Chondrocyte (in vitro differentiated cells): Measurements from ENCODE around the gene SYCP3. TPM values are rescaled to one million over a fixed set of nuclear protein-coding genes. Genes with fewer than 3 reads are reported as not detected.

ENCODE experiments used
- DNase-seq: peaks from one replicate; pipeline ENCODE4 v3.0.0; 2021; ENCODE audit warnings: mixed read lengths, low spot score
- H3K27ac Mint-ChIP-seq: one replicate; pipeline ENCODE4 v1.8.0; 2021; ENCODE audit warnings: mild to moderate bottlenecking, moderate library complexity, mixed read lengths; ENCODE audit not compliant: unreplicated experiment
- H3K27me3 Mint-ChIP-seq: 2 replicates; pipeline ENCODE4 v1.8.0; 2021; ENCODE audit warnings: low read depth, mixed read lengths
- H3K36me3 Mint-ChIP-seq: 2 replicates; pipeline ENCODE4 v1.8.0; 2021; ENCODE audit warnings: low read depth, mixed read lengths
- H3K4me1 Mint-ChIP-seq: 2 replicates; pipeline ENCODE4 v1.8.0; 2021; ENCODE audit warnings: low read depth, mild to moderate bottlenecking, mixed read lengths
- H3K4me3 Mint-ChIP-seq: one replicate; pipeline ENCODE4 v1.8.0; 2021; ENCODE audit warnings: mild to moderate bottlenecking, moderate library complexity, mixed read lengths; ENCODE audit not compliant: unreplicated experiment
- H3K9me3 Mint-ChIP-seq: 2 replicates; pipeline ENCODE4 v1.8.0; 2021; ENCODE audit warnings: low read depth, mixed read lengths
- total RNA-seq: library from RNA; stranded (reverse); gene quantifications from 3 replicates; pipeline ENCODE4 v1.2.1, GENCODE V29; 2021
- TF ChIP-seq, protein P1 (sequence below): fragments of 200-600 bp; sonication (generic); IDR thresholded peaks from 2 replicates; pipeline ENCODE4 v1.5.0; 2021; ENCODE audit warnings: antibody characterized with exemption, mild to moderate bottlenecking, moderate library complexity

The SYCP3 gene
- total RNA-seq, 1 donor from 2014 or later = 0.05 TPM

DNA sequence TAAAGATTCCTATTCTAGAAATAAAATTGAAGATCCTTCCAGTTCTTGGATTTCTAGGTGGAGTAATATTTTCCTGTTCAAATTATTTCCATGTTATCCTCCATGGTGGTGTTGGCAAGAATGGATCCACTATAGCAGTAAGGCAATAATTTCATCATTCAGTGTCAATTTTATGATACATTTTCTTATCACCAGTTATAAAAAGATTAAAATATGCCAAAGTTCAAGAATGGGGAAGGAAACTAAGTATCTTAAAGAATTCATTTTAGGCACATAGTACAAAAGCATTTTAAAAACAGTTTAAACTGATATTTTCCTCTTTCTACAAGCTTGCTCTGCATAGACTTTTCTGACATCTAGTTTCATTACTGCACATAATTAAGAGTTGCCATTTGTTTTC is 19.1 kb downstream of the SYCP3 start:
- TF ChIP-seq, protein P1, sequence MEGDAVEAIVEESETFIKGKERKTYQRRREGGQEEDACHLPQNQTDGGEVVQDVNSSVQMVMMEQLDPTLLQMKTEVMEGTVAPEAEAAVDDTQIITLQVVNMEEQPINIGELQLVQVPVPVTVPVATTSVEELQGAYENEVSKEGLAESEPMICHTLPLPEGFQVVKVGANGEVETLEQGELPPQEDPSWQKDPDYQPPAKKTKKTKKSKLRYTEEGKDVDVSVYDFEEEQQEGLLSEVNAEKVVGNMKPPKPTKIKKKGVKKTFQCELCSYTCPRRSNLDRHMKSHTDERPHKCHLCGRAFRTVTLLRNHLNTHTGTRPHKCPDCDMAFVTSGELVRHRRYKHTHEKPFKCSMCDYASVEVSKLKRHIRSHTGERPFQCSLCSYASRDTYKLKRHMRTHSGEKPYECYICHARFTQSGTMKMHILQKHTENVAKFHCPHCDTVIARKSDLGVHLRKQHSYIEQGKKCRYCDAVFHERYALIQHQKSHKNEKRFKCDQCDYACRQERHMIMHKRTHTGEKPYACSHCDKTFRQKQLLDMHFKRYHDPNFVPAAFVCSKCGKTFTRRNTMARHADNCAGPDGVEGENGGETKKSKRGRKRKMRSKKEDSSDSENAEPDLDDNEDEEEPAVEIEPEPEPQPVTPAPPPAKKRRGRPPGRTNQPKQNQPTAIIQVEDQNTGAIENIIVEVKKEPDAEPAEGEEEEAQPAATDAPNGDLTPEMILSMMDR = no peak
- DNase-seq = no peak
- Mint-ChIP-seq H3K9me3 (no peaks in the 10 kb centered on the region), H3K27ac (no peak overlapping the region), H3K27me3 (no peaks in the 10 kb centered on the region), H3K4me1 (peaks cover 3% of the 10 kb centered on the region), H3K36me3 (peaks cover 3% of the 10 kb centered on the region), H3K4me3 (no peak overlapping the region)

DNA sequence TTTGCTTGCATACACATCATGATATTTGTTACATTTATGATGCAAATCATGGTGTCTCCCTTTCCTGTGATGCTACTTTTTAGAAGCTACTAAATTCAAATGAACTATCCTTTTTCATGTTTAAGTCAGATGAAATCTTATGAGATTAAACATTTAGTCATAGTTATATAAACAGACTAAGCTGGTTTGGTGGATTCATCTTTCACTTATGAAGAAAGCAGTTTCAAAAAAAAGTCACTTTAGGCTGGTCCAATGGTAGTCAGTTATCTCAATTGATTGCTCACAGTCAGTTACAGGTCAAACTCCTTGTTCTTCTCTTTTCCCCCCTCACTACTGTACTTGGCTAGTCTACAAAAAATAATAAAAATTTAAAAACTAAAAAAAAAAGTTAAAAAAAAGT is 19.7 kb downstream of the SYCP3 start:
- no peaks in the 10 kb centered on the region for H3K27me3 Mint-ChIP-seq
- peaks cover 3% of the 10 kb centered on the region for H3K36me3 Mint-ChIP-seq
- H3K4me1 Mint-ChIP-seq = peaks cover 3% of the 10 kb centered on the region
- H3K4me3 Mint-ChIP-seq = no peak overlapping the region
- H3K9me3 Mint-ChIP-seq = no peaks in the 10 kb centered on the region
- TF ChIP-seq, protein P1 = no peak
- no peak overlapping the region for H3K27ac Mint-ChIP-seq
- no peak for DNase-seq

DNA sequence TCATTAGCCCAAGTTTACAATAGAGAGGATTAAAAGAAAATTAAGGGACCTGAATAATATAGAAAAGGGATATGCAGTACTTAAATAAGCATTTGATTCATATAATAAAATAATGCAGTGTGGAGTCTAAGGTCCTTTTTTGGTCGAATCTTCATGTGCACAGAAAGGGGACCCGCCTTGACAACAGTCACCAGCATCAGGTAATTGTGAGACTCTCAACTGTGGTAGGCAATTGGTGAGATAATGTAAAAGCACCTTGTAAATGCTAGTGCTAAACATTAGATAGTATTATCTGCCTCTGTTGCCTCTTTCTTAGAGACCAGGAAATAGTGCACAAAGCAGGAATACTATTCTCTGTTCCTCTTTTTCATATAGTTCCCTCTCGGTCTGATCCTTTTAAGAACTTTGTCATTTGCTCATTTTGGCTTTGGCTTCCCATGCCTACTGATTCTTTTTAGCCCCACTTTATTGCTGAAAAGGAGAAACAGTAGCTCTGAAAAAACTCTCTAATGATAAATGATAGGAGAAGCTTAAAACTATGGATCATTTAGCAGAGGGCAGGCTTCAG is 24.3 kb downstream of the SYCP3 start:
- no peak overlapping the region for H3K27ac Mint-ChIP-seq
- no peak overlapping the region for H3K4me3 Mint-ChIP-seq
- H3K36me3 Mint-ChIP-seq = no peaks in the 10 kb centered on the region
- H3K9me3 Mint-ChIP-seq = no peaks in the 10 kb centered on the region
- H3K4me1 Mint-ChIP-seq = peaks cover 22% of the 10 kb centered on the region
- TF ChIP-seq, protein P1 = no peak
- DNase-seq = no peak
- no peaks in the 10 kb centered on the region for H3K27me3 Mint-ChIP-seq

DNA sequence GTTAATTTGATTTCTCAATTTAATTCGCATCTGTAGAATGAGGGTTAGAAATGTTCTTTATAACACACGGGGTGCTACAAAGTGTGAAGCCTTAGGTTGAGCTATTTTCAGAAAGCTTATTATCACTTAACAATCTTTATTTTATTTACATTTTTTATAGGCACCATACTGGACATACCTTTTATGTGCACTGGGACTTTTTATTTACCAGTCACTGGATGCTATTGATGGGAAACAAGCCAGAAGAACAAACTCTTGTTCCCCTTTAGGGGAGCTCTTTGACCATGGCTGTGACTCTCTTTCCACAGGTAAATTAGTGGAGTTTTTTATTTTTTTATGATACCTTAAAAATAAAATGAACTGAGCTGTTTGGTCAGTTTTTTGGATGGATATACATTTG is 25.3 kb downstream of the SYCP3 start:
- Mint-ChIP-seq H3K36me3 (no peaks in the 10 kb centered on the region), H3K27me3 (no peaks in the 10 kb centered on the region), H3K4me3 (no peak overlapping the region), H3K9me3 (no peaks in the 10 kb centered on the region), H3K27ac (no peak overlapping the region), H3K4me1 (peaks cover 19% of the 10 kb centered on the region)
- DNase-seq = no peak
- TF ChIP-seq, protein P1 = no peak

DNA sequence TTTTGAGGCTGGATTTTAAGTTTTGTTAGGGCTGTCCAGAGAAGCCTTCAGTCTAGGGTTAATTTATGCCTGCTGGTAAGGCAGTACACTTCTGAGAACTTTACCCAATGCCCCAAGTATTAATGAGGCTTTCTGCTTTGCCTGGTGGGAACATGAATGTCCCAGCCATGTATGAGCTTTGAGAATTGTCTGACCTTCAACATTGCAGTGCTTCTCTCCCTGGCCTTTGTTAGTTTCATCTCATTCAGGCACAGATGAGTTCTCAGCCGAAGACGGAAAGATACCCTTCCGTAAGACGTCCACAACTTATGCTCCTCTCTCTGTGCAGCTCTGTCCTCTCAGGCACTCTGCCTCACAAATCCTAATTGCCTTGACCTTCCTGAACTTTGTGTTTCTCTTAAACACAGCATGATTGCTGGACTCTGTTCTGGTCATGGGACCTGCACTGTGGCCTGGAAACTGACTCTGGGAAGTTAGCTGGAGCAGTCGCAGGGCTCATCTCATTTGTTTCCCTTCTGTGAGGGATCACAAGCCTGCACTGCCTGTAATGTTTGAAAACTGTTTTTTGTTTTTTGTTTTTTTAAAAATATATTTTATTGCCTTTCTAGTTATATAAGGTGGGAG is 26.1 kb downstream of the SYCP3 start:
- no peak for DNase-seq
- peaks cover 19% of the 10 kb centered on the region for H3K4me1 Mint-ChIP-seq
- TF ChIP-seq, protein P1 = no peak
- H3K36me3 Mint-ChIP-seq = no peaks in the 10 kb centered on the region
- no peak overlapping the region for H3K4me3 Mint-ChIP-seq
- no peaks in the 10 kb centered on the region for H3K9me3 Mint-ChIP-seq
- peak overlapping the region; percentile 1 for H3K27ac Mint-ChIP-seq
- H3K27me3 Mint-ChIP-seq = no peaks in the 10 kb centered on the region
